COLO668 (cell line): Measurements from ENCODE around the gene LMTK3.

Source experiments
- DNase-seq: peaks from one replicate; lab custom pipeline; 2025; ENCODE audit not compliant: unreplicated experiment; lab: John Stamatoyannopoulos, UW

LMTK3 gene

GRCh38 chr19:48511800-48512503 lies at the start of gene LMTK3:
TSS of gene LMTK3 (minus strand) at chr19:48511835. CDS start at chr19:48511576, 259 bp downstream.
- DNase-seq: peak; percentile 29

DNA sequence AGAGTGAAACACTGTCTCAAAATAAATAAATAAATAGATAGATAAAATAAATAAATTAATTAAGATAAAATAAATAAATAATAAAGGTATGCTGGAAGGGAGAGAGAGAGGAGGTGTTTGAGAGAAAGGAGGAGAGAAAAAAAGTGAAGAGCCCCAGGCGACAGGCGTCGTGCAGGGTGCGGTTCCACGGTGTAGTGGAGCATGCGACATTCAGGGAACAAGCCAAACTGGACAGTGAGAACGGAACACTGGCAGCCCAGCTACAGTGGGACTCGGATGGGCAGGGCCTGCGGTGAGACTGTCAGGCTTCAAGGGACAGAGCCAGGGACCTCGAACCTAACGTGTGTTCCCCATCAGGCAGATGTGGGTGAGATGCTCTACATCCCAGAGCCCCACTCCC lies 49.8 kb upstream of the LMTK3 start:
- DNase-seq: no peak

DNA sequence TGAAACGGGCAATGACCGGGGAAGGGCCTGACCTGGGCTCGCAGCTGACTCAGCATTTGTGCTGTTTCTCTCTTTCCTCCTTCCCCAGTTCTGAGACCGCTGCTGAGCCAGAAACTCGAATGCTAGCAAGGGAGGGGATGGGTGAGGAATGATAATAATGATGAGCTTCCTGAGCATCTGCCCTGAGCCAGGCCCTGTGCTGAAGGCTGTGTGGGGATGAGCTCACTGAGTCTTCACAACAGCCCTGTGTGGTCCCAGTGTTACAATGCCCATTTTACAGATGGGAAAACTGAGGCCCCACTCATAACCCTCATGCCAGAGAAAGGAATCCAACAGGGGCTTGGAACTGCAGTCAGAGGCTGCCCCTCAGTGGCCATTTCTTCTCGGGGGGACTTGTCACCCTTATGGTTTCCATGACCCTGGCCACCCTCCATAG lies 48.5 kb upstream of the LMTK3 start:
- DNase-seq: peak; percentile 9

GRCh38 chr19:48558018-48558684 lies 46.5 kb upstream of the LMTK3 start:
- peak; percentile 20 for DNase-seq

GRCh38 chr19:48556825-48557224 lies 45.2 kb upstream of the LMTK3 start:
- DNase-seq: no peak

- peak; percentile 48 for DNase-seq
These were observed 44.5 kb upstream of the LMTK3 start for GRCh38 chr19:48556163-48556562.

GRCh38 chr19:48554385-48555091 lies 42.9 kb upstream of the LMTK3 start:
- DNase-seq: no peak

DNA sequence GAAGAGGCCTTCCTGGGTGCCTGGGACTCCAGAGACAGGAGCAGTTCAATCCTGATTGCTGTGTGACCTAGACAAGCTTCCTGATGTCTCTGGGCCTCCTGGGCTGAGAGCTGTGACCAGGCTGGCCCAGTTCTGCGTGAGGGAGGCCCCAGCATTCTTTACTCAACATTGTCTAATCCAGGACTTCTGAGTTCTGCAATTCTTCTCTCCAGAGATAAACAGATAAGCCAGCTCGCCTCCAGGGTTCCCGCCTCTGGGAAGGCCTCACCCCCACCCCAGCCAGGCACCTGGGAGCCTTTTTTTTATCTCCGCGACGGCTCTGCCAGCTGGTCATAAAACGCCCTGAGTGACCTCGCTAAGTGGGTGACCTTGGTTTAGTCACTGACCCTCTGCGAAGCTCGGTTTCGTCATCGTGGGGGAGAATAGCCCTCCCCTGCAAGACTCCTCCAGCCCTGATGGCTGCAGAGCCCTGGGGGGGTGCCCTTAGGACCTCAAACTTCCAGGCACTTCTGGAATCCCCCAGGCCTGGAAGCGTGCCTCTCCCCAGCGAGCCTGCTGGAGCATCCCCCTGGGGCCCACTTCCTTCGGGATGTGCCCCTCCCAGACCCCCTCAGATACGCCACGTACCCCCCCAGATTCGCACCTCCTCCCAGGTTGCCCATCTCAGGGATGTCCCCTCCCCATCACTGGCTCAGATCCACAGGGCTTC lies 42.2 kb upstream of the LMTK3 start:
- DNase-seq: peak; percentile 46

GRCh38 chr19:48552406-48553322 lies 41.0 kb upstream of the LMTK3 start:
- DNase-seq: no peak

- peak; percentile 96 for DNase-seq
These were observed 40.0 kb upstream of the LMTK3 start, which contains the start of gene SULT2B1 for GRCh38 chr19:48551437-48552302. TSS of gene SULT2B1 (plus strand) at chr19:48552172. CDS start at chr19:48552253, 81 bp downstream.

DNA sequence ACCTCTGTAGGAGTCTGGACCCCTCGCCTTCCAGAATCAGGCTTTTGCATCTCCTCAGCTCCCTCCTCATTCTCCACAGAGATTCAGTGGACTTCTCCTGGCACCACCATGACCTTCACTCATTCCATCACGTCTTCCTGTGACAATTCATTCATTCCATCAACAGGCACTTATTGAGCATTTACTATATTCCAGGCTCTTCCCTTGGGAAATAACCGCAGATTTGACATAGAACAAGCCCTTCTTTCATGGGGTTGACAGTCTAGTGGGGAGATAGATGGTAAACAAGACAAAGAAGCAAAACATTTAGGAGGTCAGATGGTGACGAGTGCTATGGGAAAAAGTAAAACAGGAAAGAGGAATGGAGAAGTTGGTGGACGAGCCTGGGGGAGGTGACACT lies 37.7 kb upstream of the LMTK3 start:
- DNase-seq: no peak

GRCh38 chr19:48548253-48548911 lies 36.7 kb upstream of the LMTK3 start:
- DNase-seq: no peak

DNA sequence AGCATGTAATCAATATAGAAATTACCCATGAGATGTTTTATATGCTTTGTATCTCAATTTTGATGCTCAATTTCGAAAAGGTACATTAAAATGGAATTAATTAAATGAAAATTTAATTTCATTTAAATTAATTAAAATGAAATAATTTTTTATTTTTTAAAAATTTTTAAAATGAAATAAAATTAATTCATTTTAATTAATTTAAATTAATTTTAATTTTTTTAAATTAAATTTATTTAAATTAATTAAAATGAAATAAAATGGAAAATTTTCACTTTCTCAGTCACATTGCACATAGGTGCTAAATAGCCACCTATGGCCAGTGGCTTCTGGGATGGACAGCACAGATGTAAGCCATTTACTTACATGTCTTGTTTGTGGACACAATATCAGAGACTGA lies 36.1 kb upstream of the LMTK3 start:
- no peak for DNase-seq

DNA sequence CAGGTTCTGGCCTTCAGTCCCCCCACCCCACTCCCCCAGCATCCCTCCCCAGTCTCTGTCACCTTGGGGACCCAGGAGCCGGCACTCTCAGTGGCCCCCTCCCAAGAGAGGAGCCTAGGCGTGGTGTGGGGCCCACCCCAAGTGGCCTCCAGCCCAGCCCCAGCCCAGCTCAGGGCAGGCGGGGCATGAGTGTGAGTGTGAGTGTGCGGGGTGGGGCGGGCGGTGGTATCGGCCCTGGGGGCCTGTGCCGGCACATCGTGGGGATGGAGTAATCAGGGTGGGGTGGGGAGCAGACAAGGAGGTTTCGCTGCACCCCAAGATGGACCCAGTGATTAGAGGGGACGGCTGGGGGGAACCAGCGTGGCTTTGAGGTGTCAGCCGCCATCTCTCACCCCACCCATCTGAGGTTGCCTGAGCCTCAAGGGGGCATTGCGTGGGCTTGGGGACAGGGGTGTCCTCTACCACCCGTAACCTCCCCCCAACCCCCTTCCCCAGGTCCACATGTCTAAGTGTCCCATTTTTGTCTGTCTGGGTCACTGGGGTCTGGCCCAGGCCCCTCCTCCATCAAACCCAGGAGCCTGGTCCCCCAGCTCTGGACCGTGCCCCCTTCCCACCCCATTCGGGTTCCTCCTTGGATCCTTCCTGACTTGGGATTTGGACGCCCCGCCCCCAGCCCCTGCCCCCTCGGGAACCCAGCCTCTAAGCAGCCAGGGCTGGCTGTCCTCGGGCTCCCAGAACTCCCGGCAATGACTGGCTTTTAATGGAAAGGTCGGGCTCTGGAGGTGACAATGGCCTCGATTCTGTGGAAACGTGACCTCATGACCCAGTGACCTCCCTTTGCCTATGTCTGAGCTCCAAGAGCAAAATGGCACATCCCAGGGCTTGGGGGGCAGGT lies 33.5 kb upstream of the LMTK3 start:
- no peak for DNase-seq

DNA sequence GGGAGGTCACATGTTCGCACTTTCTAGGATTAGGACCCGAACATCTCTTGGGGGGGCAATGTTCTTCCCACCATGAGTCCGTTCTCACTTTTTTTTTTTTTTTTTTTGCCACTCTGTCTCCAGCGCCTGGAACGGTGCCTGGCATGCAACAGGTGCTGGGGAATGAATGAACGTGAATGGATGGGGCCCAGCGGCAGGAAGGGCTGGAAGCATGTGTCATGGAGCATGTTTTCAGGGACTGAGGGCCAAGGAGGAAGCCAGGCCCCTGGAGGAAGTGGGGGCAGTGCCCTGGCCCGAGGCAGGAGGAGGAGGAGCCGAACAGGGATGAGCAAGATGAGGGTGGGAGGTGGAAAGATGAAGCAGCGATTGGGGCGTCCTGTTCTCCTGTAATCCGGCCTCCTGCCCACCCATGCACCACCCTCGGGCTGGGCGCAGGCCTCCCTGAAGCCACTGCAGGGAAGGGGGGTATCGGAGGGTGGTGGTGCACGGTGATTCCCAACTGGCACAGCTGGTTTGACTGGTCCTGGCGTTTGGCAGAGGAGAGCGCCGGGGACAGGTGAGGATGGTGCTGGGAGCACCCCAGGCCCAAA lies 31.6 kb upstream of the LMTK3 start:
- DNase-seq: peak; percentile 68

- DNase-seq: no peak
These were observed 30.2 kb upstream of the LMTK3 start for GRCh38 chr19:48541813-48542212.

GRCh38 chr19:48540110-48540509 lies 28.5 kb upstream of the LMTK3 start:
- peak; percentile 53 for DNase-seq
